HUDEP-2 (cell line): ENCODE data around the gene DCHS1.
A peak's percentile ranks its signal among the peaks of the same experiment; 100 is the strongest.
"Not testable (repeated sequence)": the region's sequence is repeated elsewhere in the genome, so short reads cannot be mapped to it uniquely, and the experiment has no call there.

Experiments
- DNase-seq, 76 experiments: peaks; one replicate each; lab custom pipeline; 2025; ENCODE audit not compliant: unreplicated experiment in 76 of 76; lab: John Stamatoyannopoulos, UW

The DCHS1 gene, protein sequence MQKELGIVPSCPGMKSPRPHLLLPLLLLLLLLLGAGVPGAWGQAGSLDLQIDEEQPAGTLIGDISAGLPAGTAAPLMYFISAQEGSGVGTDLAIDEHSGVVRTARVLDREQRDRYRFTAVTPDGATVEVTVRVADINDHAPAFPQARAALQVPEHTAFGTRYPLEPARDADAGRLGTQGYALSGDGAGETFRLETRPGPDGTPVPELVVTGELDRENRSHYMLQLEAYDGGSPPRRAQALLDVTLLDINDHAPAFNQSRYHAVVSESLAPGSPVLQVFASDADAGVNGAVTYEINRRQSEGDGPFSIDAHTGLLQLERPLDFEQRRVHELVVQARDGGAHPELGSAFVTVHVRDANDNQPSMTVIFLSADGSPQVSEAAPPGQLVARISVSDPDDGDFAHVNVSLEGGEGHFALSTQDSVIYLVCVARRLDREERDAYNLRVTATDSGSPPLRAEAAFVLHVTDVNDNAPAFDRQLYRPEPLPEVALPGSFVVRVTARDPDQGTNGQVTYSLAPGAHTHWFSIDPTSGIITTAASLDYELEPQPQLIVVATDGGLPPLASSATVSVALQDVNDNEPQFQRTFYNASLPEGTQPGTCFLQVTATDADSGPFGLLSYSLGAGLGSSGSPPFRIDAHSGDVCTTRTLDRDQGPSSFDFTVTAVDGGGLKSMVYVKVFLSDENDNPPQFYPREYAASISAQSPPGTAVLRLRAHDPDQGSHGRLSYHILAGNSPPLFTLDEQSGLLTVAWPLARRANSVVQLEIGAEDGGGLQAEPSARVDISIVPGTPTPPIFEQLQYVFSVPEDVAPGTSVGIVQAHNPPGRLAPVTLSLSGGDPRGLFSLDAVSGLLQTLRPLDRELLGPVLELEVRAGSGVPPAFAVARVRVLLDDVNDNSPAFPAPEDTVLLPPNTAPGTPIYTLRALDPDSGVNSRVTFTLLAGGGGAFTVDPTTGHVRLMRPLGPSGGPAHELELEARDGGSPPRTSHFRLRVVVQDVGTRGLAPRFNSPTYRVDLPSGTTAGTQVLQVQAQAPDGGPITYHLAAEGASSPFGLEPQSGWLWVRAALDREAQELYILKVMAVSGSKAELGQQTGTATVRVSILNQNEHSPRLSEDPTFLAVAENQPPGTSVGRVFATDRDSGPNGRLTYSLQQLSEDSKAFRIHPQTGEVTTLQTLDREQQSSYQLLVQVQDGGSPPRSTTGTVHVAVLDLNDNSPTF (N-terminal part only)

DNA sequence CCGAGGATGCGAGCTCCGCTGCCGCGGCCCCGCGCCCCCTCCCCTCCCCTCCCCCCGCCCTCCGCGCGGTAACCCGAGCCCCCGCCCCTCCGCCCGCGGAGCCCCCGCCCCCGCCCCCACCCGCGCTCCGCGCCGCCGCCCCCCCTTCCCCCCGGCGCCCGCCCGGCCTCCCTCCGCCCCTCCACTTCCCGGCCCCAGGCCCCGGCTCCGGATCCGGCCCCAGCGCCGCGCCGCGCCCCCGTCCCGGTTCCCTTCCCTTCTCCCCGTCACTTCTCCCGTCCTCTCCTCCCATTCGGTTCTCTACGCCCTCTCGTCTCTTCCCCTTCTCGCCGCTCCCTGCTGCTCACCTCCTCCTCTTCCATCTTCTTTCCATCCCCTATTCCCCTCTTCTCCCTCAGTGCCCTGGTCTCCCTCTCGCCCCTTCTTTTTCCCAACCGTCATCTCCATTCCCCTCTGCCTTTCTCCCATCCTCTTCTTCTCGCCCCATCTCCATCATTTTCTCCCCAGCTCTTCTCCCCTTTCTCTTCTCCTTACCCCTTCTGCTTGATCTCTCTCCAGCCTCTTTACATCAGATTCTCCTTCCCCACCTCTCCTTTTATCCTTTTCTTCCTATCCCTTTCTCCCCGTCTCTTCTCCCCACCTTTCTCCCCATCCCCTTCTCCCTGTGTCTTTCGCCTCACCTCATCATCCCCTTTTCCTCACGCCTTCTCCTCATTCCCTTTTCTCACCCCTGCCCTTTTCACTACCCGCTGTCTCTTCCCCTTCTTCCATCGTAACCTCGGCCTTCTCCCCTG, at the start of gene DCHS1:
TSS of gene DCHS1 (minus strand) at position 20 of the 794 bp plus-strand sequence. CDS start 14,196 bp downstream, outside the sequence.
- DNase-seq = no peak

DNA sequence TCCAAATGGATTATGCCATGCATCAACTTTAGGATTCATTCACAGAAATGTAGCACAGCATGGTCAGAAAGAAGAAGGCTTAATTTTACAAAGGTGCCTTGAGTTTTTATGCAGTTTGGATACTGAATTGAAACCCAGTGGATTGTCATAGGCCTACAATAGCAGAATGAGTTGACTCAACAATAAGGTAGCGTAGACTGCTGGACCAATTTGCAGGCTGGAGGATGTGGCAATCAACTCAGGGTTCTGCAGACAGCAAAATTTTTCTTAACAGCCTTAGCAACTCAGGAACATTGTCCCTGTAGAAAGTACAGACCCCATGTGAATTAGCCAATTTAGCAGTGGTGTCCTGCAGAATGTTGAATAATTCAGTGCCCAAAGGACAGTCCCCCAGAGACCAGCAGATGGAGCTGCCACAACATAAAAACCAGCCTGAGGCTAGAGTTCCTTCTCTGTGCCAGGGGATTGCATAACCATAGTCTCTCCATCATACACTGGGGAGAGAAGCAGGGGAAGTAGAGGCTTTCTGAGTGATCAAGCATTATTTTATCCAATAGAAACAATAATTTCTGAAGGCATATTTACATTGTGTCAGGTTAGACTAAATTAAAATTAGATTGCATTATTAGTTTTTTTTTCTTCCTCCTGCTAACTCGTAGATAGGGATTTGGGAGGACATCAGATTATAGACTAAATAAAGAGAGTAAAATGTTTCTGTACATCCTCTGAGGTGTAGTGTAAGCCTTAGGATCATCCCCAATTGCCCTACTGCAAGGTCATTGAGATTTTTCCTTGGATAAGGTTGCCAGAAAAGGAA, 47.8 kb upstream of the DCHS1 start:
- peak in 27 of 76 experiments; percentile 3 to 68 (median 18) for DNase-seq

- not testable (repeated sequence) for DNase-seq
These were observed 46.3 kb upstream of the DCHS1 start for GRCh38 chr11:6701955-6702354.

- DNase-seq = no peak
These were observed 39.8 kb upstream of the DCHS1 start for GRCh38 chr11:6695377-6695776.

- no peak for DNase-seq
These were observed 38.6 kb upstream of the DCHS1 start for GRCh38 chr11:6694229-6694535.

GRCh38 chr11:6693342-6694228, 38.0 kb upstream of the DCHS1 start:
- peak in 43 of 76 experiments; percentile 5 to 88 (median 45) for DNase-seq

DNA sequence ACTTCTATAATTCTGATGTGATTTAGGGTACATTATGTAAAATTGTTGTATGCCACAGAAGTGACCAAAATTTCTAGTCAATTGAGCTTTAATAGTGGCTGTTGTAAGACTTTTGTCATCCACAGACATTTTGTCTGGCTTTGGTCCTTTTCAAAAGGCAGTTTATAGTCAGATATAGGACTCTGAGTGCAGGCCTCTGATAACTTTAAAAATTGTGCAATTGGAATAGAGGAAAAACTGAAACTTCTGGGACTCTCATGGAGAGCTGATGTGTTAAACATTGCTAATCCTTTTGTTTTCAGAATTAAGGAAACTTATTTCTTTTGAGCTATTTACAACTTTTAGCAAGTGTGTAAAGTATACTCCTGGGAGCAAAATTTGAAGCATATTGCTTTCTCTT, 36.5 kb upstream of the DCHS1 start:
- DNase-seq = no peak

GRCh38 chr11:6690431-6691132, 35.0 kb upstream of the DCHS1 start:
- peak in 13 of 76 experiments; percentile 28 to 79 (median 66) for DNase-seq

DNA sequence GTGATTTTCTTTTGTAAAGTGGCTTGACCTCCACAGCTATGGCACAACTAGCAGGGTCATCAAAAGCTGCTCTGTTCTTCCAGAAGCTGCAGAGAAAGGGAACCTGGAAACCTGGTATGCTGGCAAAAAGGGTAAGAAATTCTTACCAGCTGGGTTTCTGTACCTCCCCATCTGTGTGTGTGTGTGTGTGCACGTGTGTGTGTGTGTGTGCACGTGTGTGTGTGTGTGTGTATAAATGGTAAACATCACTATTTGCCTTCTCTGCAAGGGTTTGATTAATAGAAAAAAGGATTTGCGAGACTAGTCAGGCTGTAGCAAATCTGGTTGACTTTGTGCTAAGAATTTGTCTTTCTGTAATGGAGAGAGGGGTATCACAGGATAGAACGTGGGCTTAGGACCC, 32.3 kb upstream of the DCHS1 start:
- no peak for DNase-seq

GRCh38 chr11:6686006-6686405, 30.4 kb upstream of the DCHS1 start:
- no peak for DNase-seq

GRCh38 chr11:6684068-6684467, 28.5 kb upstream of the DCHS1 start:
- not testable (repeated sequence) for DNase-seq

GRCh38 chr11:6682936-6683861, 27.6 kb upstream of the DCHS1 start, which contains the start of gene MRPL17:
Gene MRPL17 (minus strand): TSS chr11:6683340. CDS start chr11:6683296, 44 bp downstream.
- DNase-seq = peak; percentile 33 to 99 (median 98)

DNA sequence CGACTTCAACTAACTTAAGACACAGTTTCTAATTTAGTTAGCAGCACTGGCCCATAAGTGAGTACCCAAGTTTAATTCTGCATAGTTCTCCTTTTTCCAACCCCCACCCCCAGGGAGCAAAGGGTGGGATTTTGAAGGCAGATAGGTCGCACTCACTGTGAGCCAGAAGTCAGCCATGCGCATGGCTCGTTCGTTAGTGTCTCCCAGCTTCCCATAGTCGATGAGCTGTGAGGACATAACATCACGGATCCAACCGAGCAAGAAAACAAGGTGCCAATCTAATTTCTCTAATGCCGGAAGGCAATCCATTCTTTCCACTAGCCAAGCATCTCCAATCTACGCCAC, 27.0 kb upstream of the DCHS1 start:
- peak in 1 of 76 experiments; percentile 17 for DNase-seq

DNA sequence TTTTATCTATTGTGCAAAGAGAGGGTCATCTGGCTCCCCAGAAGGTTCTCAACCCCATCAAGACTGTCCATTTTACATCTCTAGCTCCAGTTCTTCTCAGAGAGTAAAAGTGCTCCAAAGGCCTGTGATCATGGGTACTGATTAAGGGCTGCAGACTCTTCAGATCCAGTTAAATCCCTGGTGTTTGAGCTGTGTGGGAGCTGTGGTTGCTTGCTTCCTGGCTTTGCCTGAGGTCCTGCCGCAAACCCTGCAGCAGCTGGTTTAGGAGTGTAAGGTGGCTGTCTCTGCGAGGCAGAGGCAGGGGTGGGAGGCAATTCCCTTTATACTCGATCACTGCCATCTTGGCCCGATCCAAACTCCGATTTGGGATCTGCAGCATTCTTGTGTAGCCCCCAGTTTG, 26.3 kb upstream of the DCHS1 start:
- peak in 2 of 76 experiments; percentile 2 to 10 for DNase-seq

- no peak for DNase-seq
These were observed 25.9 kb upstream of the DCHS1 start for GRCh38 chr11:6681505-6681904.

DNA sequence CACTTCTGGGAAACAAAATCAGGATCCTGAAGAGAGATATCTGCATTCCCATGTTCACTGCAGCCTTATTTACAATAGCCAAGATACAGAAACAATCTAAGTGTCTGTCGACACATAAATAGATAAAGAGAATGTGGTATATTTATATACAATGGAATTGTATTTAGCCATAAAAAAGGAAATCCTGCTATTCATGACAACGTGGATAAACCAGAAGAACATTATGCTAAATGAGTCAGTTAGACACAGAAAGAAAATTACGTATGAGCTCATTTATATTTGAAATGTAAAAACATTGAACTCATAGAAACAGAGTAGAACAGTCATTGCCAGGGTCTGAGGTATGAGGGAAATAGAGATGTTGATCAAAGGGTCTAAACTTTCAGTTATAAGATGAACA, 21.4 kb upstream of the DCHS1 start:
- no peak for DNase-seq

GRCh38 chr11:6674862-6675261, 19.3 kb upstream of the DCHS1 start:
- no peak for DNase-seq
